ENCODE results near the gene GSG1L. TPM values are rescaled to one million over a fixed set of nuclear protein-coding genes. Genes with fewer than 3 reads are reported as not detected.

Gene GSG1L
- total and polyA plus RNA-seq, 4 donors: not detected

GRCh38 chr16:28084209-28084608 is 20.7 kb upstream of the GSG1L start:
- no peaks in the 10 kb centered on the region for H3K27me3 ChIP-seq (ENCODE audit: control insufficient read depth in 4 of 4, insufficient read depth in 4 of 4, low read length in 3 of 4)
- no peak overlapping the region for H3K4me3 ChIP-seq (ENCODE audit: low read depth in 1 of 3, low read length in 3 of 3)
- no peak for DNase-seq (ENCODE audit: low spot score)
- no peaks in the 10 kb centered on the region for H3K9me3 ChIP-seq (ENCODE audit: control insufficient read depth in 4 of 4, low read length in 3 of 4)
- H3K4me1 ChIP-seq (ENCODE audit: control insufficient read depth in 4 of 4, insufficient read depth in 4 of 4, low read length in 3 of 4): peaks cover 0 to 14% (median 13%) of the 10 kb centered on the region in 4 donors
- H3K27ac ChIP-seq (ENCODE audit: low read depth in 1 of 2, low read length in 2 of 2): no peak overlapping the region
- no peaks in the 10 kb centered on the region for H3K36me3 ChIP-seq (ENCODE audit: control insufficient read depth in 4 of 4, insufficient read depth in 3 of 4, low read depth in 1 of 4, low read length in 3 of 4)
- H3K9ac ChIP-seq (ENCODE audit: low read depth in 1 of 2, low read length in 2 of 2): no peak overlapping the region
- no peak for TF ChIP-seq EGR1 (IDR thresholded peaks at IDR 0.05; ENCODE audit: low read depth in 2 of 2)
- no peak for TF ChIP-seq YY1 (IDR thresholded peaks at IDR 0.05)
- TF ChIP-seq, protein P1, sequence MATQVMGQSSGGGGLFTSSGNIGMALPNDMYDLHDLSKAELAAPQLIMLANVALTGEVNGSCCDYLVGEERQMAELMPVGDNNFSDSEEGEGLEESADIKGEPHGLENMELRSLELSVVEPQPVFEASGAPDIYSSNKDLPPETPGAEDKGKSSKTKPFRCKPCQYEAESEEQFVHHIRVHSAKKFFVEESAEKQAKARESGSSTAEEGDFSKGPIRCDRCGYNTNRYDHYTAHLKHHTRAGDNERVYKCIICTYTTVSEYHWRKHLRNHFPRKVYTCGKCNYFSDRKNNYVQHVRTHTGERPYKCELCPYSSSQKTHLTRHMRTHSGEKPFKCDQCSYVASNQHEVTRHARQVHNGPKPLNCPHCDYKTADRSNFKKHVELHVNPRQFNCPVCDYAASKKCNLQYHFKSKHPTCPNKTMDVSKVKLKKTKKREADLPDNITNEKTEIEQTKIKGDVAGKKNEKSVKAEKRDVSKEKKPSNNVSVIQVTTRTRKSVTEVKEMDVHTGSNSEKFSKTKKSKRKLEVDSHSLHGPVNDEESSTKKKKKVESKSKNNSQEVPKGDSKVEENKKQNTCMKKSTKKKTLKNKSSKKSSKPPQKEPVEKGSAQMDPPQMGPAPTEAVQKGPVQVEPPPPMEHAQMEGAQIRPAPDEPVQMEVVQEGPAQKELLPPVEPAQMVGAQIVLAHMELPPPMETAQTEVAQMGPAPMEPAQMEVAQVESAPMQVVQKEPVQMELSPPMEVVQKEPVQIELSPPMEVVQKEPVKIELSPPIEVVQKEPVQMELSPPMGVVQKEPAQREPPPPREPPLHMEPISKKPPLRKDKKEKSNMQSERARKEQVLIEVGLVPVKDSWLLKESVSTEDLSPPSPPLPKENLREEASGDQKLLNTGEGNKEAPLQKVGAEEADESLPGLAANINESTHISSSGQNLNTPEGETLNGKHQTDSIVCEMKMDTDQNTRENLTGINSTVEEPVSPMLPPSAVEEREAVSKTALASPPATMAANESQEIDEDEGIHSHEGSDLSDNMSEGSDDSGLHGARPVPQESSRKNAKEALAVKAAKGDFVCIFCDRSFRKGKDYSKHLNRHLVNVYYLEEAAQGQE (IDR thresholded peaks at IDR 0.05): no peak
- TF ChIP-seq GABPA (IDR thresholded peaks at IDR 0.05 in 1 of 2, conservative IDR thresholded peaks at IDR 0.05 in 1 of 2): no peak
- 97% methylated on average over 6 of the region's 6 CpGs for WGBS

DNA sequence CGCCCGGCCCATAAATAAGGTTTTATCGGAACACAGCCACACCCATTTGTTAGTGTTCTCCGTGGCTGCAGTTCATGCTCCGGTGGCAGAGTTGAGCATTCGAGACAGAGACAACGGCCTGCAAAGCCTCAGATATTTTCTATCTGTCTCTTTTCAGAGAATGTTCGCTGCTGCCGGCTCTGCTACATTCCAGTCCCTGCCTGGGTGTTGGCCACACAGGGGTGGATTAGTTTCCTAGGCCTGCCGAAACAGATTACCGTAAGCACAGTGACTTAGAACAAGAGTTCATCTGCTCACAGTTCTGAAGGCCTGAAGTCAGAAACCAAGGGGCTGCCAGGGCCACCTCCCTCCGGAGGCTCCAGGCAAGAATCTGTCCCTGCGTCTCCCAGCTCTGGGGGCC is 19.1 kb upstream of the GSG1L start:
- Histone ChIP-seq H3K4me3 (ENCODE audit: low read depth in 1 of 3, low read length in 3 of 3) (no peak overlapping the region), H3K9me3 (ENCODE audit: control insufficient read depth in 4 of 4, low read length in 3 of 4) (no peaks in the 10 kb centered on the region), H3K4me1 (ENCODE audit: control insufficient read depth in 4 of 4, insufficient read depth in 4 of 4, low read length in 3 of 4) (peaks cover 0 to 9% (median 8%) of the 10 kb centered on the region in 4 donors), H3K27ac (ENCODE audit: low read depth in 1 of 2, low read length in 2 of 2) (no peak overlapping the region), H3K36me3 (ENCODE audit: control insufficient read depth in 4 of 4, insufficient read depth in 3 of 4, low read depth in 1 of 4, low read length in 3 of 4) (no peaks in the 10 kb centered on the region), H3K9ac (ENCODE audit: low read depth in 1 of 2, low read length in 2 of 2) (no peak overlapping the region), H3K27me3 (ENCODE audit: control insufficient read depth in 4 of 4, insufficient read depth in 4 of 4, low read length in 3 of 4) (no peaks in the 10 kb centered on the region)
- DNase-seq (ENCODE audit: low spot score): no peak
- 86% methylated on average over 13 of the region's 13 CpGs for WGBS
- TF ChIP-seq EGR1 (IDR thresholded peaks at IDR 0.05; ENCODE audit: low read depth in 2 of 2) (no peak), CTCF (IDR thresholded peaks at IDR 0.05; ENCODE audit: low read depth, low read length, missing input control) (no peak)

- Histone ChIP-seq H3K9me3 (ENCODE audit: control insufficient read depth in 4 of 4, low read length in 3 of 4) (no peaks in the 10 kb centered on the region), H3K9ac (ENCODE audit: low read depth in 1 of 2, low read length in 2 of 2) (no peak overlapping the region), H3K27ac (ENCODE audit: low read depth in 1 of 2, low read length in 2 of 2) (no peak overlapping the region), H3K4me3 (ENCODE audit: low read depth in 1 of 3, low read length in 3 of 3) (no peak overlapping the region), H3K27me3 (ENCODE audit: control insufficient read depth in 4 of 4, insufficient read depth in 4 of 4, low read length in 3 of 4) (no peaks in the 10 kb centered on the region), H3K4me1 (ENCODE audit: control insufficient read depth in 4 of 4, insufficient read depth in 4 of 4, low read length in 3 of 4) (peaks cover 0 to 2% (median 0%) of the 10 kb centered on the region in 4 donors), H3K36me3 (ENCODE audit: control insufficient read depth in 4 of 4, insufficient read depth in 3 of 4, low read depth in 1 of 4, low read length in 3 of 4) (no peaks in the 10 kb centered on the region)
- DNase-seq (ENCODE audit: low spot score): no peak
- no peak for TF ChIP-seq SP1 (IDR thresholded peaks at IDR 0.05)
- TF ChIP-seq, protein P2, sequence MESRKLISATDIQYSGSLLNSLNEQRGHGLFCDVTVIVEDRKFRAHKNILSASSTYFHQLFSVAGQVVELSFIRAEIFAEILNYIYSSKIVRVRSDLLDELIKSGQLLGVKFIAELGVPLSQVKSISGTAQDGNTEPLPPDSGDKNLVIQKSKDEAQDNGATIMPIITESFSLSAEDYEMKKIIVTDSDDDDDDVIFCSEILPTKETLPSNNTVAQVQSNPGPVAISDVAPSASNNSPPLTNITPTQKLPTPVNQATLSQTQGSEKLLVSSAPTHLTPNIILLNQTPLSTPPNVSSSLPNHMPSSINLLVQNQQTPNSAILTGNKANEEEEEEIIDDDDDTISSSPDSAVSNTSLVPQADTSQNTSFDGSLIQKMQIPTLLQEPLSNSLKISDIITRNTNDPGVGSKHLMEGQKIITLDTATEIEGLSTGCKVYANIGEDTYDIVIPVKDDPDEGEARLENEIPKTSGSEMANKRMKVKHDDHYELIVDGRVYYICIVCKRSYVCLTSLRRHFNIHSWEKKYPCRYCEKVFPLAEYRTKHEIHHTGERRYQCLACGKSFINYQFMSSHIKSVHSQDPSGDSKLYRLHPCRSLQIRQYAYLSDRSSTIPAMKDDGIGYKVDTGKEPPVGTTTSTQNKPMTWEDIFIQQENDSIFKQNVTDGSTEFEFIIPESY (IDR thresholded peaks at IDR 0.05): no peak
- no peak for TF ChIP-seq GABPA (IDR thresholded peaks at IDR 0.05 in 1 of 2, conservative IDR thresholded peaks at IDR 0.05 in 1 of 2)
- no peak for TF ChIP-seq HNF4A (conservative IDR thresholded peaks at IDR 0.05)
- WGBS: 86% methylated on average over 9 of the region's 9 CpGs
Observed at GRCh38 chr16:28081391-28081968, 18.0 kb upstream of the GSG1L start.
